Measurements from ENCODE around the gene DBNDD1. TPM values are rescaled to one million over a fixed set of nuclear protein-coding genes. Genes with fewer than 3 reads are reported as not detected.

Gene DBNDD1
- total RNA-seq, 1 experiment from 2014 or later, result 60.2 TPM

DNA sequence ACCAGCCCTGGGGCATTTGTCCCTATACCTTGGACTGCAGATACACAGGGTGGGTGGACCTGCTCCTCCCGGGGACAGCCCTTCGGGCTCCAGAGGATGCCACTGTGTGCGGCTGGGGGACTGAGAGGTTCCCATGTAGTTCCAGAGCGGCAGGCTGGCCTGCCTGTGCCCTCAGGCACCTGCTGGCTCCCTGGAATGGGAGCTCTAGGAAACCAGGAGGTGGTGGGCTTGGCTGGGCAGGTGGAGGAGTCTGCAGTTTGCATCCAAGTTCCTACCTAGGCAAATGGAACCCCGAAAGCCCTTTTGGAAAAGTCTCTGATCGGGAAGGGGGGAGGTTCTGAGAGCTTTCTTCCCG, 982 bp downstream of the DBNDD1 start:
- peak overlapping the region; percentile 66 to 85 for H3K4me3 ChIP-seq (replicated peaks in 1 of 2; ENCODE audit: low read depth in 1 of 2, low read length in 2 of 2)
- ChIA-PET POLR2A (interaction anchor here (1.0 kb wide), 1 partner anchor 96 kb away, joined by 3 read pairs; no protein-coding TSS in a partner anchor), RAD21 (ENCODE audit: low non-redundant PET in 1 of 2, low total read pairs in 2 of 2, uncharacterized antibody in 2 of 2, unreplicated experiment in 2 of 2) (no interaction called here), CTCF (interaction anchor here (0.9 kb wide), 1 partner anchor 18 kb away, joined by 6 read pairs; no protein-coding TSS in a partner anchor)
- intact Hi-C loops (cut with micrococcal nuclease), result no loop called here
- peak overlapping the region; percentile 71 for H3K27ac ChIP-seq (ENCODE audit: low read depth, low read length)
- no peaks in the 10 kb centered on the region for H3K9me2 ChIP-seq (ENCODE audit: insufficient read depth)
- no peak overlapping the region for H2AFZ ChIP-seq (ENCODE audit: low read depth, low read length, poor library complexity, severe bottlenecking)
- H4K20me1 ChIP-seq (ENCODE audit: insufficient read depth), result no peaks in the 10 kb centered on the region
- no peaks in the 10 kb centered on the region for H3K27me3 ChIP-seq (ENCODE audit: insufficient read depth, low read length)
- DNase-seq (ENCODE audit: low read depth, low spot score) (no peak), ATAC-seq (peak; percentile 6; the same call in 1 of the 2 replicates)
- no peaks in the 10 kb centered on the region for H3K9me3 ChIP-seq (ENCODE audit: control insufficient read depth in 1 of 2, insufficient read depth in 1 of 2, low read depth in 1 of 2, low read length in 2 of 2)
- H3K4me1 ChIP-seq (ENCODE audit: control insufficient read depth in 1 of 2, insufficient read depth in 2 of 2, low read length in 2 of 2), result peaks cover 29 to 42% of the 10 kb centered on the region in 2 experiments
- H3K79me2 ChIP-seq (ENCODE audit: insufficient read depth, low read length), result peaks cover 57% of the 10 kb centered on the region
- H3K9ac ChIP-seq (ENCODE audit: low read length), result peak overlapping the region; percentile 89
- H3K4me2 ChIP-seq (ENCODE audit: low read length), result peak overlapping the region; percentile 88
- BruUV-seq (replicated peaks), result no TSS peak
- no peak for TF ChIP-seq POLR2A (IDR thresholded peaks at IDR 0.05; ENCODE audit: borderline replicate concordance, extremely low read depth, insufficient read depth, insufficient read length)
- H3K36me3 ChIP-seq (ENCODE audit: control insufficient read depth in 1 of 2, insufficient read depth in 2 of 2, low read length in 2 of 2), result peaks cover 9 to 11% of the 10 kb centered on the region in 2 experiments; a peak in 1 of 4 replicates

DNA sequence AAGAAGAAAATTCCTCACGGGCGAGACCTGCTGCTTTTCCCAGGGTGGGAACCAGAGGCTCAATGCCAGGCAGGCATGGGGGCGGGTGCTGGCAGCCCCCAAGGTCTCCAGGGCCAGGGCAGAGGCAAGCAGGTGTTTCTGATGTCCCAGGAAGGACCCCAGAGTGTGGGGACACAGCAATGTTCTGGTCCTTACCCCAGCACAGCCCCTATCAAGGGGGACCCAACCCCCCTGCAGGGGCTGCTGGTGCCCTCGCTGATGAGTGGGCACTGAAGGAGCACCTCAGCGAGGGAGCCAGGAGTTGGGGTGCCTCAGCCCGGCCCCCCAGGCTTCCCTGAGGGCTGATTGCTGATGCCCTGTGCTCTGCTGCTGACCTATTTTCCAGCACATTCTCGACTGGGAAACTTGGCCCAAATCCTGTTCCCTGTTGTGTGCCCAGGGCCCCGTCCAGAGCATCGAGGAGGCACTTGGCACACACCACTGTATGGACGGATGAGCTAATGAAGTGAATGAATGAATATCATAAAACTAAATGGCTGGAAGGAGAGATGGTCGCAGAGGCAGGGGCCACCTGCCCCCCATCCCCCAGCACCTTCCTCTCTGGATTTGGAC, 2.8 kb downstream of the DBNDD1 start:
- Histone ChIP-seq H3K9ac (ENCODE audit: low read length) (no peak overlapping the region), H3K79me2 (ENCODE audit: insufficient read depth, low read length) (peaks cover 41% of the 10 kb centered on the region), H3K4me3 (replicated peaks in 1 of 2; ENCODE audit: low read depth in 1 of 2, low read length in 2 of 2) (no peak overlapping the region), H3K36me3 (ENCODE audit: control insufficient read depth in 1 of 2, insufficient read depth in 2 of 2, low read length in 2 of 2) (peaks cover 9 to 11% of the 10 kb centered on the region in 2 experiments; a peak in 1 of 4 replicates), H3K9me3 (ENCODE audit: control insufficient read depth in 1 of 2, insufficient read depth in 1 of 2, low read depth in 1 of 2, low read length in 2 of 2) (no peaks in the 10 kb centered on the region), H3K27me3 (ENCODE audit: insufficient read depth, low read length) (no peaks in the 10 kb centered on the region), H3K4me1 (ENCODE audit: control insufficient read depth in 1 of 2, insufficient read depth in 2 of 2, low read length in 2 of 2) (peaks cover 21 to 28% of the 10 kb centered on the region in 2 experiments), H3K4me2 (ENCODE audit: low read length) (no peak overlapping the region), H2AFZ (ENCODE audit: low read depth, low read length, poor library complexity, severe bottlenecking) (no peak overlapping the region), H3K9me2 (ENCODE audit: insufficient read depth) (no peaks in the 10 kb centered on the region), H4K20me1 (ENCODE audit: insufficient read depth) (no peaks in the 10 kb centered on the region), H3K27ac (ENCODE audit: low read depth, low read length) (no peak overlapping the region)
- DNase-seq (ENCODE audit: low read depth, low spot score) (no peak), ATAC-seq (no peak)
- CTCF ChIA-PET, result no interaction called here
- TF ChIP-seq EZH2 (IDR thresholded peaks at IDR 0.05), result no peak
- TF ChIP-seq, protein P1, sequence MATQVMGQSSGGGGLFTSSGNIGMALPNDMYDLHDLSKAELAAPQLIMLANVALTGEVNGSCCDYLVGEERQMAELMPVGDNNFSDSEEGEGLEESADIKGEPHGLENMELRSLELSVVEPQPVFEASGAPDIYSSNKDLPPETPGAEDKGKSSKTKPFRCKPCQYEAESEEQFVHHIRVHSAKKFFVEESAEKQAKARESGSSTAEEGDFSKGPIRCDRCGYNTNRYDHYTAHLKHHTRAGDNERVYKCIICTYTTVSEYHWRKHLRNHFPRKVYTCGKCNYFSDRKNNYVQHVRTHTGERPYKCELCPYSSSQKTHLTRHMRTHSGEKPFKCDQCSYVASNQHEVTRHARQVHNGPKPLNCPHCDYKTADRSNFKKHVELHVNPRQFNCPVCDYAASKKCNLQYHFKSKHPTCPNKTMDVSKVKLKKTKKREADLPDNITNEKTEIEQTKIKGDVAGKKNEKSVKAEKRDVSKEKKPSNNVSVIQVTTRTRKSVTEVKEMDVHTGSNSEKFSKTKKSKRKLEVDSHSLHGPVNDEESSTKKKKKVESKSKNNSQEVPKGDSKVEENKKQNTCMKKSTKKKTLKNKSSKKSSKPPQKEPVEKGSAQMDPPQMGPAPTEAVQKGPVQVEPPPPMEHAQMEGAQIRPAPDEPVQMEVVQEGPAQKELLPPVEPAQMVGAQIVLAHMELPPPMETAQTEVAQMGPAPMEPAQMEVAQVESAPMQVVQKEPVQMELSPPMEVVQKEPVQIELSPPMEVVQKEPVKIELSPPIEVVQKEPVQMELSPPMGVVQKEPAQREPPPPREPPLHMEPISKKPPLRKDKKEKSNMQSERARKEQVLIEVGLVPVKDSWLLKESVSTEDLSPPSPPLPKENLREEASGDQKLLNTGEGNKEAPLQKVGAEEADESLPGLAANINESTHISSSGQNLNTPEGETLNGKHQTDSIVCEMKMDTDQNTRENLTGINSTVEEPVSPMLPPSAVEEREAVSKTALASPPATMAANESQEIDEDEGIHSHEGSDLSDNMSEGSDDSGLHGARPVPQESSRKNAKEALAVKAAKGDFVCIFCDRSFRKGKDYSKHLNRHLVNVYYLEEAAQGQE (IDR thresholded peaks at IDR 0.05; ENCODE audit: low read depth), result no peak
- POLR2A ChIA-PET, result no interaction called here
- RAD21 ChIA-PET (ENCODE audit: low non-redundant PET in 1 of 2, low total read pairs in 2 of 2, uncharacterized antibody in 2 of 2, unreplicated experiment in 2 of 2), result no interaction called here
- no TSS peak for BruUV-seq (replicated peaks)
- intact Hi-C loops (cut with micrococcal nuclease), result no loop called here
